GM12878 (cell line): ENCODE results near the gene FGL2. TPM values are rescaled to one million over a fixed set of nuclear protein-coding genes. Genes with fewer than 3 reads are reported as not detected.
A peak's percentile ranks its signal among the peaks of the same experiment; 100 is the strongest.

ENCODE experiments used
- DPF2 ChIP-seq: fragments of 450-650 bp; IDR thresholded peaks from 2 replicates; pipeline ENCODE4 v1.6.1; 2017; ENCODE audit warnings: mild to moderate bottlenecking
- EP300 ChIP-seq, 2 experiments: fragments of 150-350 bp in 1 of 2; IDR thresholded peaks; 2 replicates each; pipeline ENCODE4 v1.6.1; 2011 to 2012; ENCODE audit warnings: low read depth in 2 of 2, low read length in 2 of 2, borderline replicate concordance in 1 of 2, improper control_type of control experiment in 1 of 2, inconsistent platforms in 1 of 2; ENCODE audit not compliant: control insufficient read depth in 1 of 2
- IKZF2 ChIP-seq, 2 experiments: fragments of 450-650 bp; IDR thresholded peaks; 2 replicates each; pipeline ENCODE4 v1.6.1; 2017; ENCODE audit warnings: mild to moderate bottlenecking in 2 of 2, moderate library complexity in 2 of 2
- STAT3 ChIP-seq: IDR thresholded peaks from 2 replicates; pipeline ENCODE4 v1.6.1; 2011; ENCODE audit warnings: low read depth, low read length, improper control_type of control experiment
- ZNF217 ChIP-seq: fragments of 450-650 bp; IDR thresholded peaks from 2 replicates; pipeline ENCODE4 v1.6.1; 2017; ENCODE audit warnings: antibody characterized with exemption, mild to moderate bottlenecking
- polyA plus RNA-seq, 11 experiments: library from polyadenylated mRNA; depleted of rRNA in 4 of 11; unstranded in 6 of 11; stranded (reverse) in 5 of 11; fragments of >200 nt; fragmentation: Nextera tagmentation in 4 of 11; fragmentation: Illumina TruSeq in 1 of 11; extraction: Ambion mirVana in 4 of 11; extraction: Trizol in 1 of 11; gene quantifications; 1 replicate in 1 of 11; 2 replicates in 10 of 11; pipeline versions ENCODE4 v1.2.1 to v1.2.3, GENCODE V29; 2011 to 2016; ENCODE audit warnings: inconsistent platforms in 2 of 11, missing spikeins in 2 of 11, low read depth in 1 of 11
- total RNA-seq, 4 experiments: library from RNA; depleted of rRNA in 3 of 4; stranded (reverse); fragments of >200 nt in 3 of 4; fragmentation: Illumina TruSeq in 1 of 4; extraction: Trizol in 1 of 4; gene quantifications; 2 replicates each; pipeline versions ENCODE4 v1.2.1 to v1.2.3, GENCODE V29; 2013 to 2021
- TF ChIP-seq, protein P1 (sequence below): IDR thresholded peaks from 2 replicates; pipeline ENCODE4 v1.6.1; 2011; ENCODE audit warnings: borderline replicate concordance, low read depth, mild to moderate bottlenecking, moderate library complexity, mixed read lengths, low read length; ENCODE audit not compliant: insufficient read depth; ENCODE audit errors: extremely low read length
- TF ChIP-seq, protein P2 (sequence below): fragments of 450-650 bp; IDR thresholded peaks from 2 replicates; pipeline ENCODE4 v1.6.1; 2017; ENCODE audit warnings: mild to moderate bottlenecking, moderate library complexity

FGL2 gene
- total and polyA plus RNA-seq, 10 of the 15 experiments (the other 5 are each of a cell fraction or from before 2014, with no cell fraction given) = 0.04 to 3.2 (median 1.5) TPM

DNA sequence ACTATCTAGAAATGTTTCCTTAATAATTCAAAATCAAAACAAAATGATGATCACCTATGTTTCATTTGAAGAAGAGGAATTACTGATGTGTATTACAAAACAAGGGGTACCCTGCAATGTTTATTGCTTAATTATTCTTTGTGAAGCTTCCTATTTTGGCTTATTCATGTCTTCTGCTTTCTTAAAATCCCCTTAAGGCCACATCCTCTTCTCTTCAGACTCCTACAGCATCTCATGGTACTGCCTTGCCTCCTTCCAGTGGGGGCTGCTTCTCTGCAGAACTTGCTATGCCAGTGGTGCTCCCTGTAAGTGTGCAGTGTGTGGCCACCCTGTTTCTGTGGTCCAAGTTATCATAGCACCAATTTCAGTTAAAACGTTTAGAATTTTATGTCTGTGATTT lies 42.2 kb downstream of the FGL2 start (continued):
- TF ChIP-seq EP300 (IDR thresholded peaks at IDR 0.05; ENCODE audit: borderline replicate concordance in 1 of 2, control insufficient read depth in 1 of 2, low read depth in 2 of 2, low read length in 2 of 2) (0 out of 4 replicates have a peak, but pooled peaks of 1 of the 2 experiments have one; percentile 23), IKZF2 (IDR thresholded peaks at IDR 0.05) (peak; percentile 37 to 54; a peak in 2 of 4 replicates), DPF2 (peak; percentile 44; the same call in 1 of the 2 replicates), STAT3 (no peak), ZNF217 (peak; percentile 41; the same call in 1 of the 2 replicates)
- TF ChIP-seq, protein P1, sequence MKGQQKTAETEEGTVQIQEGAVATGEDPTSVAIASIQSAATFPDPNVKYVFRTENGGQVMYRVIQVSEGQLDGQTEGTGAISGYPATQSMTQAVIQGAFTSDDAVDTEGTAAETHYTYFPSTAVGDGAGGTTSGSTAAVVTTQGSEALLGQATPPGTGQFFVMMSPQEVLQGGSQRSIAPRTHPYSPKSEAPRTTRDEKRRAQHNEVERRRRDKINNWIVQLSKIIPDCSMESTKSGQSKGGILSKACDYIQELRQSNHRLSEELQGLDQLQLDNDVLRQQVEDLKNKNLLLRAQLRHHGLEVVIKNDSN = no peak
- TF ChIP-seq, protein P2, sequence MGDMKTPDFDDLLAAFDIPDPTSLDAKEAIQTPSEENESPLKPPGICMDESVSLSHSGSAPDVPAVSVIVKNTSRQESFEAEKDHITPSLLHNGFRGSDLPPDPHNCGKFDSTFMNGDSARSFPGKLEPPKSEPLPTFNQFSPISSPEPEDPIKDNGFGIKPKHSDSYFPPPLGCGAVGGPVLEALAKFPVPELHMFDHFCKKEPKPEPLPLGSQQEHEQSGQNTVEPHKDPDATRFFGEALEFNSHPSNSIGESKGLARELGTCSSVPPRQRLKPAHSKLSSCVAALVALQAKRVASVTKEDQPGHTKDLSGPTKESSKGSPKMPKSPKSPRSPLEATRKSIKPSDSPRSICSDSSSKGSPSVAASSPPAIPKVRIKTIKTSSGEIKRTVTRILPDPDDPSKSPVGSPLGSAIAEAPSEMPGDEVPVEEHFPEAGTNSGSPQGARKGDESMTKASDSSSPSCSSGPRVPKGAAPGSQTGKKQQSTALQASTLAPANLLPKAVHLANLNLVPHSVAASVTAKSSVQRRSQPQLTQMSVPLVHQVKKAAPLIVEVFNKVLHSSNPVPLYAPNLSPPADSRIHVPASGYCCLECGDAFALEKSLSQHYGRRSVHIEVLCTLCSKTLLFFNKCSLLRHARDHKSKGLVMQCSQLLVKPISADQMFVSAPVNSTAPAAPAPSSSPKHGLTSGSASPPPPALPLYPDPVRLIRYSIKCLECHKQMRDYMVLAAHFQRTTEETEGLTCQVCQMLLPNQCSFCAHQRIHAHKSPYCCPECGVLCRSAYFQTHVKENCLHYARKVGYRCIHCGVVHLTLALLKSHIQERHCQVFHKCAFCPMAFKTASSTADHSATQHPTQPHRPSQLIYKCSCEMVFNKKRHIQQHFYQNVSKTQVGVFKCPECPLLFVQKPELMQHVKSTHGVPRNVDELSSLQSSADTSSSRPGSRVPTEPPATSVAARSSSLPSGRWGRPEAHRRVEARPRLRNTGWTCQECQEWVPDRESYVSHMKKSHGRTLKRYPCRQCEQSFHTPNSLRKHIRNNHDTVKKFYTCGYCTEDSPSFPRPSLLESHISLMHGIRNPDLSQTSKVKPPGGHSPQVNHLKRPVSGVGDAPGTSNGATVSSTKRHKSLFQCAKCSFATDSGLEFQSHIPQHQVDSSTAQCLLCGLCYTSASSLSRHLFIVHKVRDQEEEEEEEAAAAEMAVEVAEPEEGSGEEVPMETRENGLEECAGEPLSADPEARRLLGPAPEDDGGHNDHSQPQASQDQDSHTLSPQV = no peak
